Body of pancreas (tissue), 4 donors: ENCODE measurements around the gene FAHD2A. TPM values are rescaled to one million over a fixed set of nuclear protein-coding genes. Genes with fewer than 3 reads are reported as not detected.
"Not testable (repeated sequence)": the region's sequence is repeated elsewhere in the genome, so short reads cannot be mapped to it uniquely, and the experiment has no call there.

Source experiments
- ATAC-seq: fragments of 150-250 bp; one replicate; pipeline ENCODE4 v1.9.1; 2016
- DNase-seq, 4 donors: peaks; one replicate each; pipeline ENCODE4 v3.0.0-alpha.2; 2019
- H3K27ac ChIP-seq, 4 donors: fragments of 200-600 bp; sonication (generic); 1 replicate in 3 of 4; 2 replicates in 1 of 4; pipeline versions ENCODE4 v1.5.1 to v1.6.1; 2016 to 2019; ENCODE audit warnings: mild to moderate bottlenecking in 1 of 4, mixed read lengths in 1 of 4, moderate library complexity in 1 of 4
- H3K27me3 ChIP-seq, 2 donors: fragments of 200-600 bp; sonication (generic); one replicate each; pipeline ENCODE4 v1.6.0; 2016; ENCODE audit warnings: mild to moderate bottlenecking in 1 of 2
- H3K36me3 ChIP-seq, 2 donors: fragments of 200-600 bp; sonication (generic); replicated peaks in 1 of 2; 2 replicates each; pipeline ENCODE4 v1.5.1; 2016; ENCODE audit warnings: low read depth in 2 of 2; ENCODE audit not compliant: insufficient read depth in 1 of 2
- H3K4me1 ChIP-seq: fragments of 200-600 bp; sonication (generic); one replicate; pipeline ENCODE4 v1.6.0; 2016
- H3K4me3 ChIP-seq, 2 donors: fragments of 200-600 bp; sonication (generic); 1 replicate in 1 of 2; 2 replicates in 1 of 2; pipeline ENCODE4 v1.5.1; 2016 to 2019
- H3K9me3 ChIP-seq, 3 donors: fragments of 200-600 bp; sonication (generic); 1 replicate in 2 of 3; 2 replicates in 1 of 3; pipeline ENCODE4 v1.5.1; 2016
- CTCF ChIP-seq, 7 experiments: fragments of 450-650 bp in 4 of 7; fragments of 200-600 bp in 3 of 7; sonication (generic) in 3 of 7; IDR thresholded peaks; one replicate each; pipeline ENCODE4 v1.5.1; 2016 to 2019; ENCODE audit warnings: antibody characterized with exemption in 7 of 7
- WGBS, 2 donors: methylation state at CpG; one replicate each; pipeline ENCODE4 v1.1.5; 2017; 5-methylcytosine and 5-hydroxymethylcytosine counted together
- intact Hi-C: fragments of 100-400 bp; cut with DNase I; formaldehyde crosslinking; loops from one replicate; pipeline ENCODE4 v1.15.1; 2023
- total RNA-seq, 2 donors: library from RNA; depleted of rRNA; stranded (reverse); fragments of >200 nt; gene quantifications; one replicate each; pipeline ENCODE4 v1.1.0, GENCODE V29; 2016

The FAHD2A gene
- total RNA-seq, 2 donors from 2014 or later, result 15.2 to 18.9 TPM

- H3K27ac ChIP-seq, H3K9me3 ChIP-seq, H3K27me3 ChIP-seq, H3K4me1 ChIP-seq, H3K36me3 ChIP-seq, H3K4me3 ChIP-seq, intact Hi-C loops: not testable (repeated sequence)
- ATAC-seq, result peak; percentile 95
- peak; percentile 82 to 89 (median 86) for DNase-seq
- TF ChIP-seq CTCF (IDR thresholded peaks at IDR 0.05), result peak; percentile 63 to 89 (median 84)
- 33 to 56% methylated on average over 6 to 9 of the region's 9 CpGs for WGBS, 2 donors
These were observed 11.6 kb downstream of the FAHD2A start for GRCh38 chr2:95414015-95414594.

- ATAC-seq, H3K9me3 ChIP-seq, H3K4me1 ChIP-seq, DNase-seq, H3K27ac ChIP-seq, H3K36me3 ChIP-seq, H3K27me3 ChIP-seq, intact Hi-C loops, H3K4me3 ChIP-seq: not testable (repeated sequence)
- WGBS, 2 donors, result 51 to 62% methylated on average over 3 of the region's 3 CpGs
These were observed 12.6 kb downstream of the FAHD2A start for GRCh38 chr2:95415138-95415537.

GRCh38 chr2:95415561-95415960 lies 13.1 kb downstream of the FAHD2A start:
- H3K4me3 ChIP-seq, H3K27ac ChIP-seq, ATAC-seq, H3K36me3 ChIP-seq, H3K9me3 ChIP-seq, H3K27me3 ChIP-seq, intact Hi-C loops, H3K4me1 ChIP-seq, DNase-seq: not testable (repeated sequence)
- WGBS, 2 donors, result 83 to 92% methylated on average over 7 to 16 of the region's 16 CpGs

DNA sequence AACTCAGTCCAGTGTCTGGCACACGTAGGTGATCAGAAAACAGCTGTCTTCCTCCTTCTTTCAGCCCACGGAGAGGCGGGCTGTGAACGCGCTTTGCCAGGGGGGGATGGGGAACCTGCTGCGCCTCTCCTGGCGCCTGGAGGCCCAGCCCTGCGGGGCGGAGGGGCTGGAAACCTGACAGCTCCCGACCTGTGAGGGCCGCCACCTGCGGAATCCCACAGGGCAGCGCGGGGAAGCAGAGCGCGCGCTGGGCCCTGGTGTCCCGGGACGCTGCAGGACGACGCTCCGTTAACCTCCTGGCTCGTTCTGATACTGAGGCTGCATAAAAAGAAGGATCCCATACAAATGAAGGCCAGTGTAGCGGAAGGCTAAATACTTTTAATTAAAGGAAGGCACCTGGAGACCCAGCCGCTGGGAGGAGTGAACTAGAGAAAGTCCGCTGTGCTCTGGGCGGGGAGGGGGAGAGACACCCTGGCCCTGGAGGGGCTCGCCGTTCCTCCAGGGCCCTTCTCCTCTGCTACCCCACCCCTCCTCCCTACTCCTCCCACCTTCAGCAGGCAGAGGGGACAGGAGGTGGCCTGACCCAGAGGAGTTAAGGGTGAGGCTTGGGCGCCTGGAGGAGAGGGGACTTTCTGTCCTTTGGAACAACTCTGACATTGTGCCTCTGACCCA lies 24.8 kb downstream of the FAHD2A start:
- DNase-seq, H3K27ac ChIP-seq, H3K4me3 ChIP-seq, H3K36me3 ChIP-seq, ATAC-seq, intact Hi-C loops, H3K27me3 ChIP-seq, H3K4me1 ChIP-seq, H3K9me3 ChIP-seq: not testable (repeated sequence)
- WGBS, 2 donors, result 42 to 60% methylated on average over 3 to 14 of the region's 30 CpGs

DNA sequence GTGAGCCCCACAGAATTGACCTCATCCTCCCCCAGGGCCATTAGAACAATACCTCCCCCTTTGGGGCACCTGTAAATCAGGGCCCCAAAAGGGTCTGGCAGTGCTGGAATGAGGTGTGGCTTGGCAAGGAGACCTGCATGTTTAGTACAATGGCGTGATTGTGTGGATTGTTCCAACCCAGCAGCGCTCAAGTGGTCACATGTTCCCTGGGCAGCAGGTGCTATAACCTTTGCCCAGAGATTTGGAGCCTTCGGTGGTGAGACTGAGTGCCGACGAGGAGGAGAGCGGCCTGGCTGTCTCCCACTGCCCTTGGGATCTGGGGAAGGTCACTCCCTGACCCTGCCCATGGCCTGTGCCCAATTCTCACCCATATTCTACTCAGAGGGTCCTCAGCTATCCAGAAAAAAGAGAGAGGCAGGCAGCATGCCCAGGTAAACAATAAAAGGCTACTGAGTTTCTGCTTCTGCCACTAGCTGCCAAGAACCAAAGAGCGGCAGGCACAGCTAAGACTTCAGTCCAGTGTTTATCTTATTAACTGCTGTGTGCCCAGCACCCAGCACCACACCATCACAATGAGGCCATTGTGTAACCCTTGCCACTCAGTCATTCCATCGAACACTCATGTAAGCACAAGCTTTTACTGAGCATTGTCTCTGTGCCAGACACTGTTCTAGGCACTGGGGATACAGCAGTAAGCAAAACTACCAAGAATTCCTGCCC lies 27.4 kb downstream of the FAHD2A start:
- H3K27ac ChIP-seq, DNase-seq, H3K9me3 ChIP-seq, H3K36me3 ChIP-seq, H3K4me1 ChIP-seq, H3K4me3 ChIP-seq, intact Hi-C loops, H3K27me3 ChIP-seq: not testable (repeated sequence)
- ATAC-seq, result peak; percentile 87
- WGBS, 2 donors, result no CpG with 5 or more reads among the region's 8 CpGs

DNA sequence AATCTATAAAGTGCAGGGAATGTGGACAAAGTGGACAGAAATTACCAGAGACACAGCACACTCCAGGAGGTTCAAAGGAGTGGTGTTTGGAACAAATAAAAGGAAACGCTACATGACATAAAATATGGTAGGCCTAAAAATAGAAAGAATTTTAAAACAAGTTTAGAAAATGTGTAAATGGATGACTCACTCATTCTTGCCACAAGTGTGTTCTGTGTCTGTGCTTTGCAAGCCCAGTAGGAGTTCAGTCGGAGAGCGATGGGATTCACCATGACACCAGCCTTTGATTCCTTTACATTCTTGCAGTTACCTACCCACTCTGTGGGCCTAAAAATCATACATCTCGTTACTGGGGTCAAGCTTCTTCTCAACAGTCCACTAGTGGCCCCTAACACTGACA lies 30.9 kb downstream of the FAHD2A start:
- WGBS, 2 donors, result 83 to 100% methylated on average over 1 of the region's 4 CpGs
- H3K4me3 ChIP-seq, intact Hi-C loops, H3K27me3 ChIP-seq, H3K27ac ChIP-seq, ATAC-seq, H3K36me3 ChIP-seq, H3K9me3 ChIP-seq, H3K4me1 ChIP-seq, DNase-seq: not testable (repeated sequence)

DNA sequence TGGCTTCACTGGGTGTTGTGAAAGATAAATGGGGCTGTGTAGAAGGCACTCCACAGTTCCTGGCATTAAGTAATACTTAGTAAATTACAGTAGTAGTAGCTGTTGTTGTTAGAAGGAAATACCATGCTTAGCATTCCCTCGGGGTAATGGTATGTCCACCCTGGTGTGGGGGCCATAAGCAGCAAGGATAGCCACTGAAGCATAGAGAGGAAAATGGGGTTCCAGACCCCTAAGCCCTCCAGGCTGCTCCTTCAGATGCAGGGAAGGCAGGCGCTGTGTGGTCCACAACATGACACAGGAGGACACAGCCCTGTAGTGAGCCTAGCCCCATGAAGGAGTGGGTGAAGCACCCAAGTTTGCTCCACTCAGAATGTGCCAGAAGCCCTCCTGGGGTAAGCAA lies 31.5 kb downstream of the FAHD2A start:
- H3K4me1 ChIP-seq, H3K4me3 ChIP-seq, DNase-seq, H3K27me3 ChIP-seq, intact Hi-C loops, ATAC-seq, H3K9me3 ChIP-seq, H3K36me3 ChIP-seq: not testable (repeated sequence)
- H3K27ac ChIP-seq, result peak overlapping the region in 3 of 4 donors; percentile 61 to 68 (median 62)
- 100% methylated on average over 1 of the region's 2 CpGs; no CpG with 5 or more reads in 1 of the 2 donors for WGBS, 2 donors

- peak overlapping the region in 2 of 4 donors; percentile 61 to 65 for H3K27ac ChIP-seq
- H3K4me1 ChIP-seq, H3K27me3 ChIP-seq, intact Hi-C loops, H3K9me3 ChIP-seq, H3K36me3 ChIP-seq, H3K4me3 ChIP-seq: not testable (repeated sequence)
- 67% methylated on average over 1 of the region's 3 CpGs; no CpG with 5 or more reads in 1 of the 2 donors for whole genome bisulfite sequencing, 2 donors
- peak; percentile 74 for ATAC-seq
- peak; percentile 51 to 73 (median 59) for DNase-seq
These were observed 32.1 kb downstream of the FAHD2A start for GRCh38 chr2:95434507-95435076.

GRCh38 chr2:95435162-95435871 lies 32.8 kb downstream of the FAHD2A start:
- WGBS, 2 donors, result no CpG with 5 or more reads among the region's 30 CpGs
- ATAC-seq, H3K27ac ChIP-seq, H3K4me3 ChIP-seq, H3K9me3 ChIP-seq, H3K4me1 ChIP-seq, H3K27me3 ChIP-seq, H3K36me3 ChIP-seq, intact Hi-C loops, DNase-seq: not testable (repeated sequence)

DNA sequence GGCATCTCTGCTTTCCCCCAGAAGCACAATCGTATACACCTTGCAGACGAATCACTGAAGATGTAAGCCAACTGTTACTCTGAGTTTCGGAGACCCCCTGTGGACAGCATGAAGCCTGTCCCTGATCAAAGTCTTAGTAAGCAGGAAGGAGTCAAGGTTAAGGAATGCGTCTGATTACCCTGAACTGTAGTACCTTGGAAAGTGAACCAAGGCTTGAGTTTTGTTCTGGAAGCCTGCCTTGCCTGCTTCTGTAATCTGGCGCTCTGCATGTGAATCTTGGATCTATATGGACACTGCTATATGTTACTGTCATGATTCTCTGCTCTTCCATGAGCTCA lies 33.3 kb downstream of the FAHD2A start:
- H3K9me3 ChIP-seq, H3K27me3 ChIP-seq, H3K36me3 ChIP-seq, DNase-seq, H3K27ac ChIP-seq, ATAC-seq, intact Hi-C loops, H3K4me3 ChIP-seq, H3K4me1 ChIP-seq: not testable (repeated sequence)
- WGBS, 2 donors, result 69% methylated on average over 3 of the region's 5 CpGs; no CpG with 5 or more reads in 1 of the 2 donors
